ENCODE results near the gene ZNF616.
"Not testable (repeated sequence)": the region's sequence is repeated elsewhere in the genome, so short reads cannot be mapped to it uniquely, and the experiment has no call there.

ZNF616 gene

GRCh38 chr19:52102782-52103181 is 37.0 kb downstream of the ZNF616 start:
- no peak for DNase-seq

GRCh38 chr19:52101866-52102562 is 37.7 kb downstream of the ZNF616 start:
- DNase-seq: no peak

- no peak for DNase-seq
Observed at GRCh38 chr19:52099497-52100138, 40.1 kb downstream of the ZNF616 start.

- not testable (repeated sequence) for DNase-seq
Observed at GRCh38 chr19:52096416-52096815, 43.3 kb downstream of the ZNF616 start.

DNA sequence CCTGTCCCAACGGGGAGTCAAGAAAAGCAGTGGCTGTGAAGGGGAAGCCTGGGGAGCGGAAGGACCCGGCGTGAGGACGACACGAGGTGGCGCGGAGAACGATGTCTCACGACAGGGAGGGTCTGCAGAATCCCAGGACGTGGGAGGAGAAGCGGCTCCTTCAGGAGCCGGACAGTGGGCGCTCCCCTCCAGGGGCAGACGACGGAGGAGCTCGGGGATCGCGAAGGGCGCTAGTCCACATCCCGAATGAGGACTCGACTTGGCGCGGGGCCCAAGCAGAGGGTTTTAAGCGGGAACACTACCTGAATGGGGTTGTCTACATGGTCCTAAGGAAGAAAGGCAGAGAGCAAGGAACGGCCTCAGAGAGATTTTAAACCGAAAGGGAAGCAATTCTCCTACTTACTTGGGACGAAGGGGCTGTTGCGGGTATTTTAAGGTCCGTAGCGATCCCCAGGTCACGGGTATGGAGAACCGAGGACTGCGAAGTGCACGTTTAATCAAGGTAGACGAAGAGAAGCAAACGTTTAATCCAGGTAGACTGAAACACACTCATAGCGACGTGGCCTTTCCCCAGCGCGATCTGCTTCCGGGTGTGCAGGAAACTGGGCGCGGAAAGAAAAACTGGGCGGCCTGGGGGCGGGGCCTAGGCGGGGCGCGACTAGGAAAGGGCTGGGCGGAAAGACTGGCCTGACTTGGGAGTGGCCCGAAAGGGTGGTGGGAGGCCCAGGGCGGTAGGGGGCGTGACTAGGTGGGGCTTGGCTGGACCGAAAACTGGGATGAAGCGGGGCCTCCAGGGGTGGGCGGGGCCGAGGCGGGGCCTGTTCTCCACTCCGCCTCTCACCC is 44.3 kb downstream of the ZNF616 start, which contains the start of gene ZNF841:
ZNF841 (minus strand) TSS at position 594 of the 843 bp plus-strand sequence. CDS start 10,964 bp downstream, outside the sequence.
- peak; percentile 88 for DNase-seq

- DNase-seq: no peak
Observed at GRCh38 chr19:52094526-52095130, 45.1 kb downstream of the ZNF616 start.

DNA sequence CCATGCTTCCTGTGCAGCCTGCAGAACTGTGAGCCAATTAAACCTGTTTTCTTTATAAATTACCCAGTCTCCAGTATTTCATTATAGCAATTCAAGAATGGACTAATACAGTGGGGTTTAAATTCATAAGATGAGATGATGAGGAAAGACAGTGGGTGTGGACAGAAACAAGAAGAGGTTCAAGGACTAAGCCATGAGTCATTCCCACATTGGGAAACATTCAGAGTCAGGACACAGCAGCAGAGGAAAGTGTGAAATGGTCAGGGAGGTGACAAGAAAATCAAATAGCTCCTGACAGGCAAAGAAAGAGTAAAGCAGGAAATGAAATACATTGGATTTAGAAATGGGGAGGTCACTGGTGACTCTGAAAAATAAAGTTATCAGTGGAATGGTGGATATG is 53.3 kb downstream of the ZNF616 start:
- DNase-seq: no peak

DNA sequence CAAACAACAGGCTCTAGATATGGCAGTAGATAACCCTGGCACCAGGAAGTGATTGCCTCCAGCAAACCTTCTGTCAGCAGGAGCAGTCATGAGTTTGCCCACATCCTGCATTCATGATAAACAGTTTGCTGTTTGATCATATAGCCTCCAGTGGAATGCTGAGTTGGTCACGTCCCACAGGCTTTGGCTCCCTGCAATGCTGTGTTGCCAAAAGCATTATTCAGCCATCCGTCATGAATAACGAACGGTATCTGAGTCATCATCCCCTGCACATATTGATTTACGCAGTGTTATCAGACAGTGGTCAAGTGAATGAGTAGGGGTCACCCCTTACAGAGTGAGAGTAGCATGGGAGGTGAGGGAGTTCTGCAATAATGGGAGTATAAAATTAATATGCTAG is 69.2 kb downstream of the ZNF616 start:
- DNase-seq: no peak

DNA sequence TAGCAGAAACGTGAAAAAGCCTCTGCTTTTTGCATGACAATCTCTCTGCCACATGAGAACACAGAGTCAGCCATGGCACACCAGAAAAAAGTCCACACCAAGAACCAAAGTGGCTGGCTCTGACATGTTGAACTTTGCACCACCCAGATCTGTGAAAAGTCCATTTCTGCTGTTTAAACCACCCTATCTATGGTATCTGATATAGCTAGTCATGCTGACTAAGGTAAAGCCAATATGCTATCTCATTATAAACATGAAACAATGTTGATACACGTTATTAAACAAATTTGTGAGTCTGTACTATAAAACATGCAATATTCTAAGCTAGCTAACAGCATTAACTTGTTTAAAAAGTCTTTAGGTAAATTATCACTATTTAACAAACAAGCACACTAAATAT is 70.1 kb downstream of the ZNF616 start:
- no peak for DNase-seq

DNA sequence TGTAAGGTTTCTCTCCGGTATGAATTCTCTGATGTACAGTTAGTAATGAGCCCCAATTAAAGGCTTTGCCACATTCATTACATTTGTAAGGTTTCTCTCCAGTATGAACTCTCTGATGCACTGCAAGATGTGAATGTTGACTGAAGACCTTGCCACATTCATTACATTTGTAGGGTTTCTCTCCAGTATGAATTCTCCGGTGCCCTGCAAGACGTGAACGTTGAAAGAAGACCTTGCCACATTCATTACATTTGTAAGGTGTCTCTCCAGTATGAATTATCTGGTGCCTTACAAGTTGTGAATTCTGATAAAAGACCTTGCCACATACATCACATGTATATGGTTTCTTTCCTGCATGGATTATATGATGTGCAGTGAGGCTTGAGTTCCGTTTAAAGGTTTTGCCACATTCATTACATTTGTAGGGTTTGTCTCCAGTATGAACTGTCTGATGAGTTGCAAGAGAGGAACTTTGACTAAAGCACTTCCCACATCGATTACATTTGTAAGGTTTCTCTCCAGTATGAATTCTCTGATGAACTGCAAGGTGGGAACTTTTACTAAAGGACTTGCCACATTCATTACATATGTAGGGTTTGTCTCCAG is 73.4 kb downstream of the ZNF616 start:
- DNase-seq: no peak

DNA sequence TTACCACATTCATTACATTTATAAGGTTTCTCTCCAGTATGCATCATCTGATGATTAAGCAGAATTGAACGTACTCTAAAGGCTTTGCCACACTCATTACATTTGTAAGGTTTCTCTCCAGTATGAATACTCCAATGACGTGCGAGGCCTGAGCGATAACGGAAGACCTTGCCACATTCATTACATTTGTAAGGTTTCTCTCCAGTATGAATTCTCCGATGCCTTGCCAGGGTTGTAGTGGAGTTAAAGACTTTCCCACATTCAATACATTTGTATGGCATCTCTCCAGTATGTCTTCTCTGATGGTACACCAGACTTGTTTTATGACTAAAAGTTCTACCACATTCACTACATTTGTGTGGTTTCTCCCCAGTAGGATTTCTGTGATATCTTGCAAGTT is 74.3 kb downstream of the ZNF616 start:
- no peak for DNase-seq

All from CD4-positive, alpha-beta T cell treated with Interleukin-15 for 1 hour (primary cell).